Activated CD4-positive, CD25-positive, alpha-beta regulatory T cell (primary cell): ENCODE results near the gene PTPN1.
A peak's percentile ranks its signal among the peaks of the same experiment; 100 is the strongest.

Experiments used
- DNase-seq, 4 experiments: peaks; one replicate each; lab custom pipeline; 2025; lab: John Stamatoyannopoulos, UW

The PTPN1 gene

GRCh38 chr20:50575865-50576720, 65.9 kb downstream of the PTPN1 start:
- peak; percentile 35 to 55 (median 50) for DNase-seq

- DNase-seq = no peak
Observed at GRCh38 chr20:50577175-50578018, 67.2 kb downstream of the PTPN1 start.

GRCh38 chr20:50578061-50578777, 68.0 kb downstream of the PTPN1 start:
- DNase-seq = no peak

GRCh38 chr20:50578778-50579165, 68.6 kb downstream of the PTPN1 start:
- DNase-seq = no peak

GRCh38 chr20:50579511-50579910, 69.3 kb downstream of the PTPN1 start:
- no peak for DNase-seq

GRCh38 chr20:50580016-50580747, 70.0 kb downstream of the PTPN1 start:
- DNase-seq = peak in 2 of 4 experiments; percentile 31 to 45

- no peak for DNase-seq
Observed at GRCh38 chr20:50580842-50581544, 70.8 kb downstream of the PTPN1 start.

- DNase-seq = no peak
Observed at GRCh38 chr20:50582092-50582491, 71.9 kb downstream of the PTPN1 start.

GRCh38 chr20:50582591-50583234, 72.5 kb downstream of the PTPN1 start:
- DNase-seq = no peak

GRCh38 chr20:50583442-50584150, 73.4 kb downstream of the PTPN1 start:
- DNase-seq = no peak

GRCh38 chr20:50584687-50585086, 74.5 kb downstream of the PTPN1 start:
- DNase-seq = no peak

- DNase-seq = no peak
Observed at GRCh38 chr20:50585214-50585613, 75.0 kb downstream of the PTPN1 start.

GRCh38 chr20:50585678-50586077, 75.5 kb downstream of the PTPN1 start:
- no peak for DNase-seq

- no peak for DNase-seq
Observed at GRCh38 chr20:50586531-50587232, 76.5 kb downstream of the PTPN1 start.

GRCh38 chr20:50587291-50587961, 77.2 kb downstream of the PTPN1 start:
- no peak for DNase-seq

- peak; percentile 56 to 64 (median 60) for DNase-seq
Observed at GRCh38 chr20:50588034-50588736, 78.0 kb downstream of the PTPN1 start.

- DNase-seq = no peak
Observed at GRCh38 chr20:50589548-50590347, 79.6 kb downstream of the PTPN1 start.
